Hematopoietic multipotent progenitor cell treated with erythropoietin and hydrocortisone succinate and interleukin-3 and kit ligand, for 15 days (in vitro differentiated cells): ENCODE results near the gene OXCT1.
"Not testable (repeated sequence)": the region's sequence is repeated elsewhere in the genome, so short reads cannot be mapped to it uniquely, and the experiment has no call there.

ENCODE experiments used
- DNase-seq: peaks from one replicate; pipeline ENCODE4 v3.0.0-alpha.2; 2015; ENCODE audit warnings: low spot score

Gene OXCT1

GRCh38 chr5:41773799-41774198 is 96.4 kb downstream of the OXCT1 start:
- DNase-seq: no peak

GRCh38 chr5:41772785-41773442 is 97.3 kb downstream of the OXCT1 start:
- no peak for DNase-seq

GRCh38 chr5:41772056-41772455 is 98.2 kb downstream of the OXCT1 start:
- DNase-seq: no peak

GRCh38 chr5:41770799-41771198 is 99.4 kb downstream of the OXCT1 start:
- DNase-seq: no peak

- no peak for DNase-seq
These were observed 101.5 kb downstream of the OXCT1 start for GRCh38 chr5:41768692-41769091.

- DNase-seq: no peak
These were observed 105.6 kb downstream of the OXCT1 start for GRCh38 chr5:41764650-41765049.

- DNase-seq: no peak
These were observed 106.7 kb downstream of the OXCT1 start for GRCh38 chr5:41763574-41763973.

- no peak for DNase-seq
These were observed 107.1 kb downstream of the OXCT1 start for GRCh38 chr5:41763081-41763480.

GRCh38 chr5:41762426-41762825 is 107.8 kb downstream of the OXCT1 start:
- DNase-seq: no peak

- no peak for DNase-seq
These were observed 108.6 kb downstream of the OXCT1 start for GRCh38 chr5:41761663-41762062.

GRCh38 chr5:41755705-41756104 is 114.5 kb downstream of the OXCT1 start:
- DNase-seq: no peak

GRCh38 chr5:41754857-41755256 is 115.4 kb downstream of the OXCT1 start:
- peak; percentile 27 for DNase-seq

- no peak for DNase-seq
These were observed 118.4 kb downstream of the OXCT1 start for GRCh38 chr5:41751867-41752266.

- DNase-seq: no peak
These were observed 121.6 kb downstream of the OXCT1 start for GRCh38 chr5:41748631-41749030.

- DNase-seq: no peak
These were observed 122.5 kb downstream of the OXCT1 start for GRCh38 chr5:41747708-41748107.

GRCh38 chr5:41747301-41747700 is 122.9 kb downstream of the OXCT1 start:
- no peak for DNase-seq

GRCh38 chr5:41742608-41743007 is 127.6 kb downstream of the OXCT1 start:
- DNase-seq: not testable (repeated sequence)

GRCh38 chr5:41738710-41739354 is 131.4 kb downstream of the OXCT1 start:
- DNase-seq: peak; percentile 38

- no peak for DNase-seq
These were observed 133.6 kb downstream of the OXCT1 start for GRCh38 chr5:41736641-41737040.

GRCh38 chr5:41735213-41735612 is 135.0 kb downstream of the OXCT1 start:
- DNase-seq: no peak

GRCh38 chr5:41729381-41729780 is 140.8 kb downstream of the OXCT1 start:
- not testable (repeated sequence) for DNase-seq

- DNase-seq: no peak
These were observed 141.9 kb downstream of the OXCT1 start for GRCh38 chr5:41728281-41728680.

- no peak for DNase-seq
These were observed 147.8 kb downstream of the OXCT1 start for GRCh38 chr5:41722359-41722950.

GRCh38 chr5:41721516-41721915 is 148.7 kb downstream of the OXCT1 start:
- DNase-seq: no peak
